ENCODE data around the gene ZNF214. TPM values are rescaled to one million over a fixed set of nuclear protein-coding genes. Genes with fewer than 3 reads are reported as not detected.

The ZNF214 gene
- total RNA-seq = 2.0 and 4.1 TPM in 2 replicates

DNA sequence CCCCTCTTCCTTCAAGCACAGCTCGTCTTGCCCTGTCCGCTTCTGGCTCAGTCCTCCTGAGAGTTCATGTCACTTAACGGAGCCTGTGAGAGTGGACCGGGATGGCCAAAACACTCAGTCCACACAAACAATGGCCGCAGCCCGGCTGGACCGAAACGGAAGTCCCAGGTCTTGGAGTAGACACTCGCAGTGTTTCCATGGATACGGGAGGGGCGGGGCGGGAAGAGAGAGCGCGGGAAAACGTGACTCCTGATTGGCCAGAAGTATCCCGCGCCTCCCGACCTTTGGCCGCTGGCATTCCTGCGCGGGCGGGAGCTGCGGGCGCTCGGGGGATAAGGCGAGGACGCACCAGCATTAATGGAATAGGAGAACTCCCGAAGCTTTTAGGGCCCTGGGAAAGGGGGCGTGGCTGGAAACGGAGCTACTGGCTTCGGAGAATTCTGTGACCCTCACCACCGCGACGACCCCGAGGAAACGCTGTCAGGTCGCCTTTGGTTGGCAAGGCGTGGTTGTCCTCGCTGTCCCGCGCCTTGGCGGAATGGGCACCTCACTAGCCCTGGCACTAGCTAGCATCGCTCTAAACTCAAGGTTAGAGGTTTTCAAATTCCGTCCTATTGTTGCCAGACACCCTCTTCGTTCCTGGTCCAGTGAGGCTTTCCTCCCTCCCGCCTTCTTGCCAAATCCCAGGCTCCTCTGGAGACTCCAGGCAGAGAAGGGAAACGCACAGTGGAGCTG is at the start of gene ZNF214, which contains the start of gene NLRP14:
TSS of gene ZNF214 (minus strand) at position 164 of the 735 bp plus-strand sequence. CDS start 17,511 bp downstream, outside the sequence.
TSS of gene NLRP14 (plus strand) at position 297 of the 735 bp plus-strand sequence. CDS start 18,108 bp downstream, outside the sequence.
- peak; percentile 68 for DNase-seq (ENCODE audit: low read depth, low spot score)

DNA sequence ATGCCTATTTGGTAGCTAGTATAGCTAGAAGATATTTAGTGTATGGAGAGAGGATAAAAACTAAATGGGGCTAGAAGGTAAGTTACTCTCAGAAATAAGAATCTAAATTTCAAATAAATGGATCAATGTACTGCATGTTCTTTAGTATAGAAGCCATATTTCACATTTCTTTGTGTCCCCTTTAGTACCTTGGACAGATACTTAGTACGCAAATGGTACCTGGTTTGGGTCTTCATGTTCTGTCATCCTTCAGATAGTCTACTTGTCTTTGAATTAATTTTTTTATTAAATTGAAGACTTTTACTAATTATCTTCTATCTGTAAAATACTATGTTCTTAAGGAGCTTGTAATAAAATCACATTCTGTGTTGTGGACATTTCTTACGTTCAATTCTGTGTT is 42.4 kb upstream of the ZNF214 start:
- no peak for DNase-seq (ENCODE audit: low read depth, low spot score)

DNA sequence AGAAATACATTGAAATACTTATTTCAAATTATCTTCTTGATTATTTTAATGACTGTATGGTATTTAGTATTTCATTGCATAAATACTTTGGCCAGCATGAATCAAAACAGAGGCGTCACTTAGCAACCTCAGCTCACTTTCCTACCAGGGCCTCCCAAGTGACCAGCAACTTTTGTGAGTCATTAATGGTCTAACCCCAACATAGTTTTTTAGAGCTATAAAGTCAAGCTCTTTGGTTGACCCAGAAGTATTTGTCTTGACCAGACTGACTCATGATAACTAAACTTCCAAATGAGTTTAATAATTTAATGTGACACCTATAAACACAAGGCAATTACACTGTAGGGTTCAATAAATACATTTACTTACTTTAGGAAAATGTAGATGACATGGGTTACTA is 40.7 kb upstream of the ZNF214 start:
- no peak for DNase-seq (ENCODE audit: low read depth, low spot score)

DNA sequence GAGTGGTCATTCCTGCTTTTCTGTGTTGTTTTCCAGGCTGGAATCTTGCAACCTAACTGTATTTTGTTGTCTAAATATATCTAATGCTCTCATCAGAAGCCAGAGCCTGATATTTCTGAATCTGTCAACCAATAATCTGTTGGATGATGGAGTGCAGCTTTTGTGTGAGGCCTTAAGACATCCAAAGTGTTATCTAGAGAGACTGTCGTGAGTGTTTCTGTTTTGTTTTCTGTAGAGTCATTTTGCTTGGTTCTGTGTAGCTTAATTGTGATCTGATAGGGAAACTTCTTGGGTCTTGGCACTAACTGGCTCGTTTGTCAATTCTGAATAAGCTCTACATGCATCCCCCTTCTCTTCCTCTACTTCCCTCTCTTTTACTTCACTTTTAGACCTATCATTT is 37.5 kb upstream of the ZNF214 start:
- DNase-seq (ENCODE audit: low read depth, low spot score) = peak; percentile 32

DNA sequence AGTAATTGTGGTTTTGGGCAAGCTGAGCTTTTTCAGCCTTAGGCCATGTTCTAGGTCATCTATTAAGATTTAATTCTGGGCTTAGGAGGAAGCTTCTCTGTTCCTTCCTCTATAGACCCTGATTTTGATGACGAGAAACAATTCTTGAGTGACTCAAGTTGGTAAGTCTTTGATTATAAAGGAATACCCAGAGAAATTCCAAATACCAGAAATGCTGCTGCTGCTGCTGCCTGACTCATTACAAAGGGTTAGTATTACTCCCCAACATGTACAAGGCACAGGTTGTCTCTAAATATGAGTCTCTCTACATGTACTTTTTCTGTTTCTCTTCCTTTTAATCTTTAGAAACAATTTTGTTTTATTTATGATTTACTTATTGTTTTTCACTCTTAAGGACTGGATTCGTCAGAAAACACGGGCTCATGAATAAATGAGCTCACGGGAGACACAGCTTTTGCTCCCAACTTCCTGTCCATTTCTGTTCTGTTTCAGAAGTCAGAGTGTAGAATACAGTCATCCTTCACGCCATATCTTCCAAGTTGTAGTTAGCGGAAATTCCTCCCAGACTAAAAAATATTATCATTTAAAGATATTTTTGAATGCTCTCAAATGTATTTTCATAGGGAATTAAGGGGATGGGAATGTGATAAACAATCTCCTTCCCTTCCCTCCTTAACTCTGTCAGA is 36.8 kb upstream of the ZNF214 start:
- no peak for DNase-seq (ENCODE audit: low read depth, low spot score)

DNA sequence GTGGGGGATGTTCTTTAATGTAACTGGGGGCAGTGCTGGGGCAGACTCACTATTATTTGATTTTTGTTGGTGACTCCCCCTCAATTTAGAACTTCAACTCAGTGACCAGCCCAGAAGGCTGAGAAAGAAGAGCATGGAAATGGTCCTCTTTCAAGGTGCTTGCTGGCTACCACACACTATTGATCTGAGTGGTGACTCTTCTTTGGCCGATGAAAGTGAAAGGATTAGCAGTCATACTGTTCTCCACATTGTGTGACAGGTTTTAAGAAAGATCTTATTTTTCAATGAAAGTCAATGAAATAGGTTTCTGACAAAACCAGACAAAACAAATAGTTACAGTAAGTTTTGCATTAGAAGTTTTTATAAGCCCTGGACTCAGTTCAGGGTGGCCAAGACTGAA is 30.0 kb upstream of the ZNF214 start:
- no peak for DNase-seq (ENCODE audit: low read depth, low spot score)

DNA sequence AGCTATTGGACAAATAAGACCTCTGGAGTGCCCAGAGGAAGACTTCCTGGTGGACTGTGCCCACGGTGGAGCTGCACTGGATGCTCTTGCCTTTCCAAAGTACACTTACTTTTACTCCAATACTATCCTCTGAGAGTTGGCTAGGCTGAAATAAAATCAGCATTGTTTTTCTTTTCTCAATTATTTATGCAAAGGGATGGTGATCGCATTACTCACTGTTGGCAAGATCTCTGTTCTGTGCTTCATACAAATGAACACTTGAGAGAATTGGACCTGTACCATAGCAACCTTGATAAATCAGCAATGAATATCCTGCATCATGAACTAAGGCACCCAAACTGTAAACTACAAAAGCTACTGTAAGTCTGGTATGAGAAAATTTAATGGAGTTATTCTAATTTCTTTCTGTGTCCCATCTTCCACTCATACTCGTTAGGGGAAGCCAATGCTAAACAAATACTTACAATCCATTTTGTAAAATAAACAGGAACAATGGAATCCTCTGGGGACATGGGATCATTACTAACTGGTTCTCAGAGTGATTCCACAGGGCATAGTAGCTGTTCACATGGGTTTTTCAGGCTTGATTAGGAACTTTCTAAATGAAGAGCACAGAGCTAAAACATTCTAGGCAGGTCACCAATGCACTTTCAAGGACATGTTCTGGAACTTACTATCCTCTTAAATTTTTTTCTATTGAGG is 26.5 kb upstream of the ZNF214 start:
- DNase-seq (ENCODE audit: low read depth, low spot score) = peak; percentile 22

DNA sequence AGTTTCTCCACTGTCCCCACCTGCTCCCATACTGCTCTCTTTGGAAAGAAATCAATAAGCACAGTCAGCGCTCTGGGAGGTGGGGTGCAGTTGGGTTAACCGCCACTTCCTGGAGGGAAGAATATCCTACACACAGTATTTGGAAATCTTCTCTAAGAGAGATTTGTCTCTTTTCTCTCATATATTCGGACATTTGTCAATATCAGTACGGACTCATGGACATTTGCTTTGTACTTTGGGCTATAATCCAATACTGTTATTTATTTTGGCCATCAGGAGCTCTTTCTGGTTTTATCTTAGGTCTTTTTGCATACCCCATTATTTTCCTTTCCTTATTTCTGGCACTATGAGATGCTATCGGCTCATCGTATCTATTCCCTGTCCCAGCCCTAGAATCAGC is 13.9 kb upstream of the ZNF214 start:
- DNase-seq (ENCODE audit: low read depth, low spot score) = no peak

DNA sequence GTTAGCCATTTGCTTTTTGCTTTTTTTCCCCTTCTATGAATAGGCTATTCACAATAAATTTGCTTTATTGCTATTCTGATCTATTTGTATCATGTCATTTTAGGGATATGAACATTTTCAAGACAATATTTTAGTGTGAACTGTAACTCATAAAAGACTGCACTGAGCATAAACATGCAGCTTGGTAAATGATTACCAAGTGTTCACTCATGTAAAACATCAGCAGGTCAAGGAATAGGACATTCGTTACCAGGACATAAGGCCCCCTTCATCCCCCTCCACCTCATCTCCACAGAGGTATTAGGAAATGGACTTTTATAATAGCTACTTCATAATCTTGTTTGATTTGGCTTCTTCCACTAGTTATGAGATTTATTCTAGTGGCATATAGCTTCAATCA is 12.5 kb upstream of the ZNF214 start:
- no peak for DNase-seq (ENCODE audit: low read depth, low spot score)

DNA sequence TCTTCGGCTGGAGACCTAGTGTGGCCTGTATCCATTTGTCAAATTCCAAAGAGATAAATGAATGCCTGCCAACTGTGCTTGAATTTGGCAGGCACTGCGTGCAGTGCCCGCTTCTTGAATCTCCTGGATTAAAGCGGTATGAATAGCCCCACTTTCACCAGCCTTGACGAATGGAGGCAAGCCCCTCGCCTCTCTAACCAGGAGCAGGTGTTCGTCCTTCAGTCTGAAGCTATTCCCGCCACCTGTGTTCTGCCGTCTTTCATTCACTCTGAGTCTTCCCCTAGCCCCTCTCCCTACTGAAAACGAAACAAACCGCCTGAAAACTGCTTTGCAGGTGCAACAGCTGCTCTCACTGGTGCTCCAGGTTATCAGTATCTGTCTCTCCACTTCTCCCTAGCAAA is 11.3 kb upstream of the ZNF214 start:
- no peak for DNase-seq (ENCODE audit: low read depth, low spot score)

DNA sequence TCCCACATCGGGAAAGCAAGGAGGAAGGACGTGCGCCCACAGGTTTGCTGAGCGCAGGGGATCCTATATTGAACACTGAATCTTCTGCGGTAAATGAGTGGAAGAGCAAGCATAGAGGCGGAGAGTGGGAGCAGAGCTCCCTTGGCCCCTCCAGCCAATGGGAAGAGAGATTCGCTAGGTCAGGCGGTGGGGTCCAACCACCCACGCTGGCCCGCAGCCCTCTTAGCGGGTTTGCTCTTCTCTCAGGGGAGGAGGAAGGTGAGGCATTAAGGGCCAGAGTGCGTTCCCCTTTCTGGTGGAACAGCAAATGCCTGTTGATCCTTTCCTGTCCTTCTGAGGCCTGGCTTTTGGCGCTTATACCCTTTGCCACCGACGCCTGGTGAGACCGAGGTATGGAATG is 10.7 kb upstream of the ZNF214 start:
- DNase-seq (ENCODE audit: low read depth, low spot score) = no peak

DNA sequence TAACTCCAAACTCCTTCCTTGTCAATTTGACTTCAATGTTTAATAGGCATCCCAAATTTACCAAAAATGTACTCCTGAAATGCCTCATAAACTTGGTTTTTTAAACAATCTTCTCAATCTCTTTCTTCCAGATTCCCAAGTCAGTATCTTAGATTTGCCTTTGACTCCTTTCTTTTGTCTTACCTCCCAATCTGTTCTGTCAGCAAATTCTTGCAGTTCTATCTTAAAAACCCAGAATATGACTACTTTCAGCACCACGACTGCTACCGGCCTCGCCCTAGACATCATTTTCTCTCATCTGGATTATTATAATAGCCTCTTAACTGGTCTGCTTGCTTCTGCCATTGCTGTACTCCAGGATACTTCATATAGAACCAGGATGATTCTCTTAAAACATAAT is 8.0 kb upstream of the ZNF214 start:
- no peak for DNase-seq (ENCODE audit: low read depth, low spot score)

DNA sequence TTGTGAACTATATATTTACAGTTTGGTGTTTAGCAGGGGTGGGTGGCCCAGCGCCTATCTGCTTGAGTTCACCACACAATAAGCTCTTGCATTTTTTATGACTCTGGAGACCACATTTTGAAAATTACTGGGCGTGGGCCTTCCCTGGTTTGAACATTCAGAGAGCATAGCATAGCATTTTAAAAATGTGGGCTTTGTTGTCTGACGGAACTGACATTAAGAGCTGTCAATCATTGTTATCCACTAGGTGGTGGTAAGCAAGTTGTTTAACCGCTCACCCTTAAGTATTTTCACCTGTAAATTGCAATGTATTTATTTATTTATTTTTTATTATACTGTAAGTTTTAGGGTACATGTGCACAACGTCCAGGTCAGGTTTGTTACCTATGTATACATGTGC is 1.2 kb upstream of the ZNF214 start:
- DNase-seq (ENCODE audit: low read depth, low spot score) = no peak

DNA sequence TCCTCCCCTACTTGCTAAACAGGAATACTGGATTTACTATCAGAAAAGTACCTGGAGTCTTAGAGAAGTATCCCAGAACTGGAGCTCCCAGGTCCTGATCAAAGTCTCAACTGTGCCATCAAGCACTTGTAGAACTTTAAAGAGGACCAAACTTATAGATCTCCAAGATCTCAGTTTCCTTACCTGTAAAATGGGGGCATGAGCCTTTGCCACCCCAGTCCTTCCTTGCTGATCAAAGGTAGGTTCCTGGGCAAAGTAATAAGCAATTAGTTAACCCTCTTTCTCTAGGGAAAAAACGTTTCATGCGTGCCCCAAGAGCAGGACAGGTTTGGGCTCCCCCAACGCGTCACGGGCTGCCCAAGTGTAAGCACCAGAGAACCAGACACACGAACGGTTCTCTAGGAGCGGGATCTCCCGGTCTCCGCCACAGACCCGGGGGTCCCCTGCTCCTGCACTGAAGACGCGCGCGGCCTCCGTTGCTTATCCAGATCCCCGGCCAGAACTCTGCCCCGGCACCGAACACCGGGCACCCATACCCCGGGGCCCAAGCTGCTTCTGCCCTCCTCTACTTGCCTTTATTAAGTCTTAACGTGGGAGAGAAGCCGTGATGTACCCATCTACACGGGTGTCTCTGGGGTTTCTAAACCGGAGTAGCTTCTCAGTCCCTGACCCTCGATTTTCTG is 505 bp downstream of the ZNF214 start:
- DNase-seq (ENCODE audit: low read depth, low spot score) = no peak

DNA sequence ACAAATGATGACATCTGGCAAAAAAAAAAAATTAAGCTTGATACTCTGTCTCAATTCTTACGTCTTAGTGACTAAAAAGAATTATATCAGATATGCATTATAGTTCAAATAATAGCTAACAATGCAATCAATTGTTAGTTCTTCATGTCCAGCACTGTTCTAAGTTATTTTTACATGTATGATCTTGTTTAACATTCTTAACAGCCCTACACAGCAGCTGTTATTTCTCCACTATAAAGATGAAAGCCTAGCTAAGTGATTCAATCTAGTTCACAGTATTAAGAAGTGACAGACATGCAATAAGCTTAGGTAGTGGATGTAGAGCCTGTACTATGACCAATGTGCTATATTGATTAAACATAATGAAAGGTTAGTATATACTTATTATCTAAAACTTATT is 4.1 kb downstream of the ZNF214 start:
- DNase-seq (ENCODE audit: low read depth, low spot score) = no peak

DNA sequence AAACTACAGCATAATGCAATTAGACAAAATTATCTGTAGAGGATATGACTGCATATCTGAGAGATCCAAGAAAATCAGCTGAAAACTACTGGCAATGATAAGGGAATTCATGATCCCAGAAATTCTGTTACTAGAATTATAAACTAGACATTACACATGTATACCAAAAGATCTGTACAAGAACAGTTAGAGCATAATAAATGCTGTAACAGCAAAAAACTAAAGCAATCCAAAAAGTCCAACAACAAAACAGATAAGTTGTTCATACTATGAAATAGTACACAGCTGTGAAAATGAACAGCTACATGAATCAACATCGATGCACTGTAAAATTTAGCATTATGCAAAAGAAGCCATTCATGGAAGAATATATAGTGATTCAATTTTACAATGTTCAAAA is 6.0 kb downstream of the ZNF214 start:
- DNase-seq (ENCODE audit: low read depth, low spot score) = no peak

DNA sequence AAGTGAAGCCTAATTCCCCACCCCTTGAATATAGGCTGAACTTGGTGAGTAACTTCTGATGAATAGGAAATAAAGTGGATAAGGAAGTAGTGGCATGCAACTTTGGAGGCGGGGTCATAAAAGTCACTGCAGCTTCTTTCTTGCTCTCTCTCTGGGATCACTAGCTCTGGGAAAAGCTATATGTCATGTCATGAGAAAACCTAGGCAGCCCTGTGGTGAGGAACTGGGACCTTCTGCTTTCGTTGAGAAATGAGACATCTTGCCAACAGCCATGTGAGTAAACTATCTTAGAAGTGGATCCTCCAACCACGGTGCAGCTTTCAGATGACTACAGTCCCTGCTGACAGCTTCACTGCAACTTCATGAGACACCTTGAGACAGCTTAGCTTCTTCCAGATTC is 15.7 kb downstream of the ZNF214 start:
- DNase-seq (ENCODE audit: low read depth, low spot score) = no peak

DNA sequence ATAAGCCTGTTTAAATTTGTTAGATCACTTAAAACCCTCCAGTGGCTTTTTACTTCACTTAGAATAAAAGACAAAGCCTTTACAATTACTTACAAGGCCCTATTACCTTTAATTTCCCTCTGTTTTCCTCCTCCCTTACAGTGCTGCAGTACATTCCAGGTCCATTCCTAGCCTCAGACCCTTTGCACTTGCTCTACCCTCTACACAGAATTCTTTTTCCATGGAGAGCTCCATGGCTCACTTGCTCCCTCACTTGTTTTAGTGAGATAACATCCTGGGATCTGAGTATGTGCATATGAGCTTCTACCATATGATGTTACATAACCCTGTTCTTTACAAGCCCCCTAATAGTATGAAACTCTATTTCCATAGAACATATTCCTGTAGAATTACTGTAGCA is 24.4 kb downstream of the ZNF214 start:
- DNase-seq (ENCODE audit: low read depth, low spot score) = no peak

DNA sequence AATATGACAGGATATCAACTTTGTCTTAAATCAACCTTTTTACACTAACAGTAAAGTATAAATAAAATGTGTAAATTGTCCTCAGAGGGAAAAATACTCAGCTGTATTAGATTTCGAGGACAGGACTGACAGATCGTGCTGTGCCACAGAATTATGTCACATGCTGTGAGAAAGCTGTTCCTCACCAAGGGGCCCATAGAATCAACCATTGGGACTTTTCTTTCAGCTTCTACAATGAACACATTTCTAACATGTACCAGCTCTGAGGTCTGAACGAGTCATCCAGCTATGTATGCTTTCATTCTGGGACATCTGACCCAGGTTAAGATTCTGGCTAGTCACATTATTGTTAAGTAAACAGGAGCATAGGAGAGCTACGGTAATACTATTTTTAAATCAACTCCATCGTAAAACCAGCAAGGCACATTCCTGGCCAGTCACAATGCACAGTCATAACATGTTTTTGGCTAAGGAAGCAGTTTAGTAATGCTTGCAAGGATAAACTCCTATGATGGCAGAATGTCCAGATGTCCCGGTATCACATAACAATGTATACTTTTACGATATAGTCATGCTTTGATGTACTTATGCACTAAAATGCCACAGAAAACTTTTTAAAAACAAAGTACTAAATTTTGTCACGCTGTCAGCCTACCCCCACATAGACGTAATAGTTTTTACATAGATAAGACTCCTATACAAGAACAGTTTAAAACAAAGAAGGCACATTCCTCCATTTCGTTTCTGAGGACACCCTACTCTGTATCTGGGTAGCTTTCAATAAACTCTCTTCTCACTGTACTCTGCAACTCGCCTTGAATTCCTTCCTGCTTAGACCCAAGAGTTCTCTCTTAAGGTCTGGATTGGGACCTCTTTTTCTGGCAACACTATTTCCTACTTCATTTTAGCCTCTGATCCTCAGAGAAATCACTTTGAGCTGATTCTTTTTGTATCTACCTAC is 27.4 kb downstream of the ZNF214 start:
- no peak for DNase-seq (ENCODE audit: low read depth, low spot score)

DNA sequence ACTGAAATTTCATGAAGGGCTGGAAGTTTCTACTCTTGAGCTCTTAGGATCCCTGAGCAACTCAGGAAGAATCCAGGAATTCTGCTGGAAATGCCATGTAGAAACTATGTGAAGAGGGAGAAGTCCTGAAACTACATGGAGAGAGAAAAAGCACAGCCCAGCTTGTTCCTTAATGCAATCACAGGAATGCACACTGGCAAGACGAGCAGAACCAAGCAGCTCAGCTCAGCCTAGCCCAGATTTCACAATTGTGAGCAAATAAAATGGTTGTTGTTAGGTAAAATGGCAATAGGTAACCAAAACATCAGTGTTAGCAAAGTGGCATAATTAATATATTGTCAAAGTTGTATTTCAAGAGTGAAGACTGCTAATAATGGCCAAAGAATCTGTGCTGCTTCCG is 28.1 kb downstream of the ZNF214 start:
- no peak for DNase-seq (ENCODE audit: low read depth, low spot score)

DNA sequence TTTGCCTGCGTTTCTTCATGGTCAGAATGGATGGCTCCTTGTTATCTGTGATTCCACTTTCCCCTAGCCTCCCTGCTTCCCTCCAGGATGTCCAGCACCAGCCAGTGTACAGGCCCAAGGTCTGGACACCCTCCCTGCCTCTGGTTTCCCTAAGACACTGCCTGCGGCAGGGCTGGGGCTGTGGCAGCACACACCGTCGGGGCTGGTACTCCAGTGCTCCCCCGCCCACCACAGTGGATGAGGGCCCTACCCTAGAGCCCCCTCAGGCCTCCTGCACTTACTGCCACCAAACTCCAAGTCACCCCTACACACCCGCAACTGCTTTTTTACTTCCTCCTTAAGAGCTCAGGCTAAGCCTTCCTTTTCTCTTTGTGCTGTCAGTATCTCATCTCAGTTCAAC is 28.9 kb downstream of the ZNF214 start:
- DNase-seq (ENCODE audit: low read depth, low spot score) = no peak
